Tibial nerve (tissue), 4 donors: ENCODE data around the gene COX4I1.

Experiments
- EP300 ChIP-seq, 2 donors: sonication (generic); formaldehyde crosslinking; IDR thresholded peaks; one replicate each; pipeline ENCODE4 v1.6.1; 2017; ENCODE audit warnings: antibody characterized with exemption in 2 of 2, mild to moderate bottlenecking in 1 of 2
- POLR2A ChIP-seq, 2 donors: fragments of 450-650 bp; IDR thresholded peaks; one replicate each; pipeline ENCODE4 v1.6.1; 2017; ENCODE audit warnings: antibody characterized with exemption in 2 of 2, mild to moderate bottlenecking in 2 of 2, moderate library complexity in 2 of 2
- TF ChIP-seq, protein P1 (sequence below), 5 experiments: fragments of 200-600 bp in 3 of 5; fragments of 450-650 bp in 2 of 5; sonication (generic) in 3 of 5; IDR thresholded peaks; one replicate each; pipeline ENCODE4 v1.5.1; 2016 to 2019; ENCODE audit warnings: antibody characterized with exemption in 5 of 5, mild to moderate bottlenecking in 3 of 5, moderate library complexity in 2 of 5

DNA sequence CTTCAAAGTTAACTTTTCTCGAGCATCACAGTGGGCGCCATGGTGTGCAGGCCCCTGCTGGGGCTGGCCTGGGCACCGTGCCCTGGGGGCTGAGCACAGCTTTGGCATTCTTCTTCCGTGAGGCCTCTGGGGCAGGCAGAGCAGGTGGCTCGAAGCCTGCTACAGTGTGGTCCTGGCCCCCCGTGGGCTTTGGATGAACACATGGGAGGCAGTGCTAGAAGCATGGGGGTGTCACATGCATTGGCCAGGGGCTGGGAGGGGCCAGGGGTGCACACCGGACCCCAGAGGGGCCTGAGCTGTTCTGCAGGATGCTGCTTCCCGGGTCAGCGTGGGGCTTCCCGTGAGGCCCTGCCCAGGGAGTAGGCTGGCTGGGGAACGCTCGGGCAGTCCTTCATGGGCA is 36.5 kb upstream of the COX4I1 start:
- TF ChIP-seq POLR2A (IDR thresholded peaks at IDR 0.05) (no peak), EP300 (IDR thresholded peaks at IDR 0.05) (no peak)
- TF ChIP-seq, protein P1, sequence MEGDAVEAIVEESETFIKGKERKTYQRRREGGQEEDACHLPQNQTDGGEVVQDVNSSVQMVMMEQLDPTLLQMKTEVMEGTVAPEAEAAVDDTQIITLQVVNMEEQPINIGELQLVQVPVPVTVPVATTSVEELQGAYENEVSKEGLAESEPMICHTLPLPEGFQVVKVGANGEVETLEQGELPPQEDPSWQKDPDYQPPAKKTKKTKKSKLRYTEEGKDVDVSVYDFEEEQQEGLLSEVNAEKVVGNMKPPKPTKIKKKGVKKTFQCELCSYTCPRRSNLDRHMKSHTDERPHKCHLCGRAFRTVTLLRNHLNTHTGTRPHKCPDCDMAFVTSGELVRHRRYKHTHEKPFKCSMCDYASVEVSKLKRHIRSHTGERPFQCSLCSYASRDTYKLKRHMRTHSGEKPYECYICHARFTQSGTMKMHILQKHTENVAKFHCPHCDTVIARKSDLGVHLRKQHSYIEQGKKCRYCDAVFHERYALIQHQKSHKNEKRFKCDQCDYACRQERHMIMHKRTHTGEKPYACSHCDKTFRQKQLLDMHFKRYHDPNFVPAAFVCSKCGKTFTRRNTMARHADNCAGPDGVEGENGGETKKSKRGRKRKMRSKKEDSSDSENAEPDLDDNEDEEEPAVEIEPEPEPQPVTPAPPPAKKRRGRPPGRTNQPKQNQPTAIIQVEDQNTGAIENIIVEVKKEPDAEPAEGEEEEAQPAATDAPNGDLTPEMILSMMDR (IDR thresholded peaks at IDR 0.05) = no peak
